NCI-H1930 (cell line): ENCODE results near the gene ACSM6.
A peak's percentile ranks its signal among the peaks of the same experiment; 100 is the strongest.

Experiments used
- DNase-seq, 2 experiments: peaks; one replicate each; lab custom pipeline; 2025; lab: John Stamatoyannopoulos, UW

The ACSM6 gene

GRCh38 chr10:95246582-95247051 lies 52.6 kb downstream of the ACSM6 start:
- peak; percentile 10 to 40 for DNase-seq

- DNase-seq: no peak
Observed at GRCh38 chr10:95247200-95247880, 53.3 kb downstream of the ACSM6 start.

- DNase-seq: no peak
Observed at GRCh38 chr10:95247881-95248583, 54.0 kb downstream of the ACSM6 start.

GRCh38 chr10:95248989-95249388 lies 55.0 kb downstream of the ACSM6 start:
- no peak for DNase-seq

GRCh38 chr10:95249467-95249866 lies 55.4 kb downstream of the ACSM6 start:
- DNase-seq: no peak

- no peak for DNase-seq
Observed at GRCh38 chr10:95250856-95251255, 56.8 kb downstream of the ACSM6 start.

- no peak for DNase-seq
Observed at GRCh38 chr10:95253007-95253406, 59.0 kb downstream of the ACSM6 start.

- DNase-seq: no peak
Observed at GRCh38 chr10:95253686-95254085, 59.6 kb downstream of the ACSM6 start.

GRCh38 chr10:95254629-95255028 lies 60.6 kb downstream of the ACSM6 start:
- DNase-seq: no peak

- DNase-seq: no peak
Observed at GRCh38 chr10:95256268-95256667, 62.2 kb downstream of the ACSM6 start.

GRCh38 chr10:95257849-95258248 lies 63.8 kb downstream of the ACSM6 start:
- DNase-seq: no peak

- DNase-seq: no peak
Observed at GRCh38 chr10:95260397-95260881, 66.4 kb downstream of the ACSM6 start.

GRCh38 chr10:95260909-95261552 lies 67.0 kb downstream of the ACSM6 start:
- DNase-seq: no peak

- DNase-seq: no peak
Observed at GRCh38 chr10:95261926-95262325, 67.9 kb downstream of the ACSM6 start.

- DNase-seq: no peak
Observed at GRCh38 chr10:95262763-95263518, 68.9 kb downstream of the ACSM6 start.

GRCh38 chr10:95263864-95264226 lies 69.8 kb downstream of the ACSM6 start:
- no peak for DNase-seq

GRCh38 chr10:95264227-95265051 lies 70.4 kb downstream of the ACSM6 start:
- DNase-seq: no peak

GRCh38 chr10:95265572-95265971 lies 71.5 kb downstream of the ACSM6 start:
- DNase-seq: no peak

GRCh38 chr10:95266674-95267095 lies 72.6 kb downstream of the ACSM6 start:
- DNase-seq: no peak

- no peak for DNase-seq
Observed at GRCh38 chr10:95267251-95267650, 73.2 kb downstream of the ACSM6 start.

GRCh38 chr10:95268438-95268837 lies 74.4 kb downstream of the ACSM6 start:
- no peak for DNase-seq
